Epidermal melanocyte (primary cell): ENCODE measurements around the gene NBAS.
"Not testable (repeated sequence)": the region's sequence is repeated elsewhere in the genome, so short reads cannot be mapped to it uniquely, and the experiment has no call there.

Experiments used
- DNase-seq: peaks from one replicate; pipeline ENCODE4 v3.0.0; 2011; ENCODE audit warnings: low spot score; ENCODE audit not compliant: insufficient read length

The NBAS gene

GRCh38 chr2:15415748-15416147 is 145.4 kb downstream of the NBAS start:
- DNase-seq = no peak

- DNase-seq = no peak
Observed at GRCh38 chr2:15412779-15413178, 148.4 kb downstream of the NBAS start.

DNA sequence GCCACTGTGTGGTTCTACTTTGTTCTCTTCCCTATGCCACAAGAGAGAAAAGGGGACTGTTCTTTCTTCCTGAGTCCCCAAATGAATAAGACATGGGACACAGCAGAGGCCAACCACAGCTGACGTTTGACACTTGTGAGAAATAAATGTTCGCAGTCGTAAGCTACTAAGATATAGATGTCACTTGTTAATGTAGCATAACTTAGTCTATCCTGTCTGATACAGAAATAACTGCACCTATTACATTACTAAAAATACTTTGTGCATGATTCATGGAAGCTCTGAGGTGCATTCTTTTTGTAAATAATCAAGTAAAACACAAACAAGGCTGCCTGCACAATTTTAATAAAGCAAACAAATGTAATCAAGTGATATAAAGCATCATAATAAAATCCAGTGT is 148.8 kb downstream of the NBAS start:
- no peak for DNase-seq

- no peak for DNase-seq
Observed at GRCh38 chr2:15410884-15411283, 150.2 kb downstream of the NBAS start.

DNA sequence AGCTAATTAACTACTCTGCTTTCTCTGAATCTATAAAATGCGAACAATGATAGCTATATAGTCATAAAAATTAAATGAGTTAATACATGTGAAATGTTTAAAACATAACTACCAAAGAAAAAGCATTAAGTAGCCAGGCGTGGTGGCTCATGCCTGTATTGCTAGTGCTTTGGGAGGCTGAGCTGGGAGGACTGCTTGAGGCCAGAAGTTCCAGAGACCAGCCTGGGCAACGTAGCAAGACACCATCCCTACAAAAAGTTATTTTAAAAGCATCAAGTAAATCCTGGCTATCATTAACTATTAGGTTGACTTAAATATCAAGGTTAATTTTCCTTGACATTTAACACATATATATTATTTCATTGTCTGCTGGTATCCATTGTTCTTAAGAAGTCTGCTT is 152.4 kb downstream of the NBAS start:
- DNase-seq = no peak

DNA sequence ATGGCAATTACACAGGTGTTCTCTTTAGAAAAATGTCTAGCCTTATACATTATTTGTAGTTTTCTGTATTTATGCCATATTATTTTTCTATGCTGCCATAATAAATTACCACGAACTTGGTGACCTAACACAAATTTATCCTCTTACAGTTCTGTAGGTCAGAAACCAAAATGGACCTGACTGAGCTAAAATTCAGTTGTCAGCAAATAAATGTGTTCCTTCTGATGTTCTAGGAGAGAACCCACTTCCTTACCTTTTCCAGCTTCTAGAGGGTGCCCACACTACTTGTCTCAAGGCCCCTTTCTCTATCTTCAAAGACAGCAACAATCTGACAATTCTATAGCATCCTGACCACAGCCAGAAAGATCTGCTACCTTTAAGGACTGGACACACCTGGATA is 153.5 kb downstream of the NBAS start:
- DNase-seq = no peak

GRCh38 chr2:15404511-15404910 is 156.6 kb downstream of the NBAS start:
- DNase-seq = not testable (repeated sequence)

GRCh38 chr2:15400240-15400826 is 160.8 kb downstream of the NBAS start:
- DNase-seq = no peak

GRCh38 chr2:15399241-15399640 is 161.9 kb downstream of the NBAS start:
- no peak for DNase-seq

DNA sequence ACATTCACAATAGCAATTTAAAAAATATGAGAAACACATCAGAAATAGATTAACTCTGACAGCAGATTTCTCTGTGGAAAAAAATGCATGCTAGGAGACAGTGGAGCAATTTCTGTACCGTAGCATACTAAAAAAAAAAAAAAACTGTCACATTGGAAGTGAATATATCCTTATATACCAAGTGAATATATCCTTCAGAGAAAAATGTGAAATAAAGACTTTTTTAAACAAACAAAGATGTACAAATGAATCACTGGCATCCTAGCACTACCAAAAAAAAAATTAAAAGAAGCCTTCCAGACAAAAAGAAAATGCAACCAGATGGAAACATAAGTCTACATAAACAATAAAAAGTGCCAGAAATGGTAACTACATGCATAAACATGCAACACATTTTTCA is 169.4 kb downstream of the NBAS start:
- DNase-seq = no peak

DNA sequence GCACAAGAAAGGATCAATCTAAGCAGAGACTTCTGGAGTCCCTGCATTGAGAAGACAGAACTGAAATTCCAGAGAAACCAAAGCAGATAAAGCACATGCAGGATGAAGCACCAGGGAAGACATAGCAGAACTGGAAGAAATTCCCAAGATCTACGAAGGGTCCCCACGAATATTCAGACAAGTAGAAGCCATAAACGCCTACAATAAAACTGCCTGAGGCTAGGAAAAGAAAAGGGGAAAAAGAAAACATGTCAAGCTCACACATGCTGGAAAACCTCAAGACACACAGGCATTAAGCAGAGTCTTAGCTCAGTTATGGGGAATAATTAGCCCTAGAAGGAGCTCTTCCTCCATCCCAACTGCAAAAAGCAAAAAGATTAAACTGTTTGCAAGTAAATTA is 171.2 kb downstream of the NBAS start:
- DNase-seq = no peak

- DNase-seq = no peak
Observed at GRCh38 chr2:15389326-15389700, 171.8 kb downstream of the NBAS start.

GRCh38 chr2:15388406-15389325 is 172.5 kb downstream of the NBAS start:
- DNase-seq = no peak

DNA sequence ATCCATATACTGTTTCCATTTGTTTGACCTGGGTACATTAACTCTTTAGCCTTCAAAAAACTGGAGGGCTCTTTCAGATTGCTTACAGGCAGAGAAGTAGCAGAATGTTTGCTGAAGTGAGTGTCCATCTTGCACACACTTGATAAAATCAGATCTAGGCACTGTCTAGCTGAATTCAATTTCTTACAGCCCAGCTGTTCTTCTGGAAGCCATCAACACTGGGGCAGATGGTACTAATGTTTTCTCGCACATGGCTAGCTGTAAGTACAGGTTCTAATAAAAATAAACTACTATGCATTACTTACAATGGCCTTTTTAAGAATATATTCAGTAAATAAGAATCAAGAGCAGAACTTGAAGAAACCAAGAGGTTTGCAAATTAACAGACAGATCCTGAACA is 175.9 kb downstream of the NBAS start:
- no peak for DNase-seq

DNA sequence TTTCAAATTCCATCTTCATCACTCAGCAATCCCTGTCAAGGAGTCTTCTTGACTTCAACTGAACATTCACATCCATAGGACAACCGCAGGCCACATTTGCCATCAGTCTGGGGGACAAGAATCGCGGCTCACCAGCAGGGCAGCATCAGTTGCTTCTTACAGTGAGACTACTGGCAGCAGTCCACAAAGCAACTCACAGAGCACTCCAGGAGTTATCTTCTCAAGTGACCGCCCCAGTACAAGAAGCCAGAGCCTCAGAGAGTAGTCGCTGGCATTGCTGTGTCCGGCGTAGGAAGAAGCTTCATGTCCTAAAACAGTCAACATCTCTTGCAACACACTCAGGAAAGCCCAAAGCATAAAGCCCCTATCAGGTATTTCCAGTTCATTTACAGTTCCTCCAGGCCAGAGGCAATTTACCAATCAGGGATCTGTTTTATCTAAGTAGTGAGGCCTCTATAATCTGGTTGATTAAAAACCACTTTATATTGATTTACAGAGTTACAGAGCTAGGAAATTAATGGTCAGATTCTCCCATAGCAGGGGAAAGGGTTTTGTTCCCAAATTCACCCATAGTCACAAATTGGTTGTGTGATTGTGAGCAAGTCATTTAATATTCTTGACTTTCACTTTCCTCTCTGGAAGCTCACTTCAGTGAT is 177.3 kb downstream of the NBAS start:
- no peak for DNase-seq

DNA sequence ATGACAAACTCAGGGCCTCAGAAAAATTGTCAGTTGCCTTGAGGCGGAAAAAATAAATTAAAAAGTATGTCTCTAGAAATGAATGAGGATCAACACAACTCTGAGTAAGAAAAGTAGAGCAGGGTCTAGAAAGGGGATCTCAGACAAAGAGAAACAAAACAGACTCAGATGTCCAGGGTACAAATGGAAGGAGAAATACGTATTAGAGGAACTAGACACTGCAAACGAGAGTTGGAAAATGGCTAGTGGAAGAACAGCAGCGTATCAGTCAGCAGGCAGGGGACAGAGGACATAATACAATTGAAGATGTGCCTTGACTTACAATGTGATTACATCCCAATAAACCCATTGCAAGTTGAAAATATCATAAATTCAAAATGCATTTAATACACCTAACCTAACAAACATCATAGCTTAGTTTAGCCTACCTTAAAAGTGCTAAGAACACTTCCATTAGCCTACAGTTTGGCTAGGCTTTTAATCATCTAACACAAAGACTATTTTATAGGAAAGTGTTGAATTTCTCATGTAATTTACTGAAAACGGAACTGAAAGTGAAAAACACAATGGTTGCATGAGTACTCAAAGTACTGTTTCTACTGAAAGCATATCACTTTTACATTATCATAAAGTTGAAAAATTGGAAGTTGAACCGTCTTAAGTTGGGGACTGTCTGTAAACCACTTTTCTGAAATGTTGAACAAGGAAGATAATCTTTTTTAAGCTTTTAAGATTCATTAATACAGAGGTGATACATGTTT is 182.8 kb downstream of the NBAS start:
- no peak for DNase-seq

GRCh38 chr2:15377202-15377601 is 183.9 kb downstream of the NBAS start:
- DNase-seq = no peak

- no peak for DNase-seq
Observed at GRCh38 chr2:15372019-15372418, 189.1 kb downstream of the NBAS start.

- no peak for DNase-seq
Observed at GRCh38 chr2:15369129-15369528, 192.0 kb downstream of the NBAS start.

DNA sequence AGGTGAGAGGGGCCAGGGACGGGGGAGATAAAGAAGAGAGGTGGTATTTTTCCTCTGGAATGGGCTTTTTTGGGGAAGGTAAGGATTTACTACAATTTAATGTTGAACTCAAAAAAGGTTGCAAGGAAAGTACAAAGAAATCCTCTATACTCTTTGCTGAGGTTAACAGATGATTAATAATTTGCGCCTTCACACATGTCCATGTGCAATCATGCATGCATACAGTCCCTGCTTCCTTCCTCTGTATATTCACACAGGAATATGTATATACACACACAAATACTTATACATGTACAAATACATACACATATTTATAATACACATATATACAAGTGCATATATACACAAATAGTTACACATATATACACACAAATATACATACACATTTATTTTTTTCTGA is 193.4 kb downstream of the NBAS start:
- DNase-seq = no peak

DNA sequence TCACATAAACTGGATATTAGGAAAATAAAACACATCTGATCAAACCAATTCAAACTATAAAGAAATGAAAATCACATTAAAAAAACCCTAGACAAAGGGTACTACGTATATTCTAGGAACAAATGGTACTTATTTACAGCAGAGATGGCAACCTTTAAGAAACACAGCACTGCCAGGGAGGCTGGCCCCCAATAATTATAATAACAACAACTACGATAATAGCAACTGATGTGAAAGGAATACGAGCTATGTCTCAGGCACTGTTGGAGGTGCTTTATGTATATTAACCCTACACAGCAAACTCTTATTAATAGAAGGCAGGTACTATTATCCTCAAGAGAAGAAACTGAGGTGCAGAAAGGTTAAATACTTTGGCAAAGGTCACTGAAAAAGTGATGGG is 193.9 kb downstream of the NBAS start:
- DNase-seq = no peak

DNA sequence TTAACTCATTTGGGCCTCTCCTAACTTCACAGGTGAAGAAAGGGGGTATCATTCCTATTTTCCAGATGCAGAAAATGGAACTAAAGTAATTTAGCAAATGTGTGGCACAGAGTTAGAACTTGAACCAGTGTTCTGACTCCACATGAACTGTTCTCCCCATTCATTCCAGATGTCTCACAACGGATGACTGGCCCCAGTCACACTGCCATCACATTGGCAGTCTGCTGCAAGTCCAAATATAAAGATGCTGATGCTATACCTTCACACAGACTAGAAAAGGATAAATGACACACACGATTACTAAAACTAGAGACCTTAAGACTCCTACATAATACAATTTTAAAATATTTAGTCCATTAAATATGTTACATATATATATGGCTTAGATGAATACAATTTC is 195.7 kb downstream of the NBAS start:
- no peak for DNase-seq
